K562 (cell line): ENCODE results near the gene AGAP1. TPM values are rescaled to one million over a fixed set of nuclear protein-coding genes. Genes with fewer than 3 reads are reported as not detected.

Experiments used
- ATAC-seq: fragments of 200-7000 bp; cut with Tn5 transposase; 3 replicates; pipeline ENCODE4 v1.9.1; 2020; ENCODE audit warnings: moderate library complexity
- BruUV-seq: library from RNA; stranded (reverse); fragments of 400-500 nt; replicated peaks from 2 replicates; lab custom pipeline; 2021; lab: Mats Ljungman, UMichigan
- CTCF ChIA-PET: fragments of 300-600 bp; formaldehyde crosslinking; extraction: SDS; loops from one replicate; lab custom pipeline; 2021; ENCODE audit warnings: low intra/inter-chr PET ratio; lab: Yijun Ruan, JAX
- POLR2A ChIA-PET: fragments of 300-600, 350-650 bp; sonication (Branson Sonifier 250); formaldehyde crosslinking; extraction: SDS; loops from one replicate; lab custom pipeline; 2021; ENCODE audit warnings: antibody characterized with exemption, inconsistent platforms; lab: Yijun Ruan, JAX
- DNase-seq, 4 experiments: peaks; one replicate each; pipeline versions ENCODE4 v3.0.0 to v3.0.0-alpha.2; 2011 to 2018; ENCODE audit warnings: low spot score in 3 of 4, mixed read lengths in 3 of 4; ENCODE audit errors: extremely low read depth in 1 of 4
- FAIRE-seq: peaks from 2 replicates; lab custom pipeline; 2011; peaks lifted over from hg19 to GRCh38; lab: Jason Lieb, UNC
- H2AFZ ChIP-seq: 2 replicates; pipeline ENCODE4 v1.6.0; 2011; ENCODE audit warnings: low read depth, low read length, control low read depth, inconsistent platforms
- H3K27ac ChIP-seq: fragments of 200-600 bp; 3 replicates; pipeline ENCODE4 v1.8.0; 2011; ENCODE audit warnings: low read depth, mild to moderate bottlenecking, control low read depth, inconsistent platforms, low read length, moderate library complexity, mixed read lengths; ENCODE audit errors: extremely low read depth
- H3K27me3 ChIP-seq, 2 experiments: fragments of 300-600 bp in 1 of 2; 2 replicates in 1 of 2; 3 replicates in 1 of 2; pipeline versions ENCODE4 v1.6.0 to v1.8.0; 2011; ENCODE audit warnings: inconsistent platforms in 2 of 2, low read length in 2 of 2, mild to moderate bottlenecking in 1 of 2, mixed read lengths in 1 of 2, moderate library complexity in 1 of 2; ENCODE audit not compliant: control insufficient read depth in 2 of 2, insufficient read depth in 2 of 2
- H3K36me3 ChIP-seq: fragments of 300-600 bp; 3 replicates; pipeline ENCODE4 v1.8.0; 2011; ENCODE audit warnings: mild to moderate bottlenecking, low read length, inconsistent platforms; ENCODE audit not compliant: control insufficient read depth, insufficient read depth
- H3K4me1 ChIP-seq, 2 experiments: fragments of 200-600 bp in 1 of 2; replicated peaks in 1 of 2; 2 replicates in 1 of 2; 3 replicates in 1 of 2; pipeline versions ENCODE4 v1.5.1 to v1.8.0; 2011; ENCODE audit warnings: inconsistent platforms in 2 of 2, low read length in 2 of 2, mild to moderate bottlenecking in 1 of 2, mixed read lengths in 1 of 2, moderate library complexity in 1 of 2; ENCODE audit not compliant: control insufficient read depth in 2 of 2, insufficient read depth in 2 of 2
- H3K4me2 ChIP-seq: 2 replicates; pipeline ENCODE4 v1.6.1; 2011; ENCODE audit warnings: low read length, control low read depth, inconsistent platforms, mixed read lengths; ENCODE audit not compliant: insufficient read depth
- H3K4me3 ChIP-seq: fragments of 200-600 bp; sonication (generic), shearing (Covaris generic); 2 replicates; pipeline ENCODE4 v1.5.1; 2016; ENCODE audit warnings: control low read depth, inconsistent platforms
- H3K79me2 ChIP-seq: fragments of 200-600 bp; 3 replicates; pipeline ENCODE4 v1.8.0; 2011; ENCODE audit warnings: low read length, inconsistent platforms; ENCODE audit not compliant: control insufficient read depth, insufficient read depth
- H3K9ac ChIP-seq, 2 experiments: 2 replicates each; pipeline versions ENCODE4 v1.6.0 to v1.6.1; 2011; ENCODE audit warnings: low read depth in 2 of 2, low read length in 2 of 2, control low read depth in 1 of 2, inconsistent platforms in 1 of 2, mild to moderate bottlenecking in 1 of 2, mixed read lengths in 1 of 2; ENCODE audit not compliant: insufficient read depth in 1 of 2
- H3K9me1 ChIP-seq: one replicate; pipeline ENCODE4 v1.6.0; 2011; ENCODE audit warnings: inconsistent platforms, mild to moderate bottlenecking, low read length, moderate library complexity; ENCODE audit not compliant: control insufficient read depth, insufficient read depth
- H3K9me3 ChIP-seq: replicated peaks from 2 replicates; pipeline ENCODE4 v1.5.1; 2011; ENCODE audit warnings: low read depth, low read length, inconsistent platforms; ENCODE audit not compliant: control insufficient read depth, insufficient read depth
- H4K20me1 ChIP-seq: replicated peaks from 2 replicates; pipeline ENCODE4 v1.6.1; 2011; ENCODE audit warnings: low read length, inconsistent platforms, mixed read lengths; ENCODE audit not compliant: control insufficient read depth, insufficient read depth
- CTBP1 ChIP-seq: fragments of 450-650 bp; IDR thresholded peaks from 2 replicates; pipeline ENCODE4 v1.6.1; 2016; ENCODE audit warnings: borderline replicate concordance
- EGR1 ChIP-seq: fragments of 450-650 bp; conservative IDR thresholded peaks from 2 replicates; pipeline ENCODE4 v1.6.1; 2017; ENCODE audit warnings: mild to moderate bottlenecking
- ETS2 ChIP-seq: IDR thresholded peaks from 2 replicates; pipeline ENCODE4 v1.6.1; 2016; ENCODE audit warnings: borderline replicate concordance, missing genetic modification characterization, mild to moderate bottlenecking, moderate library complexity, missing compliant biosample characterization; ENCODE audit not compliant: poor library complexity, severe bottlenecking
- MAFK ChIP-seq: IDR thresholded peaks from 2 replicates; pipeline ENCODE4 v1.6.1; 2011; ENCODE audit warnings: low read length, improper control_type of control experiment
- POLR3G ChIP-seq: IDR thresholded peaks from 2 replicates; pipeline ENCODE4 v1.6.1; 2011; ENCODE audit not compliant: insufficient read length, insufficient replicate concordance; ENCODE audit errors: extremely low read depth
- ZNF140 ChIP-seq: fragments of 250-450 bp; sonication (Bioruptor Pico); IDR thresholded peaks from 2 replicates; pipeline ENCODE4 v1.8.0; 2021; ENCODE audit warnings: moderate library complexity, mild to moderate bottlenecking, inconsistent platforms
- WGBS: fragments of 100-300 bp; shearing (Covaris generic); methylation state at CpG from one replicate; pipeline ENCODE4 v1.1.6; 2016; ENCODE audit warnings: low coverage, mixed read lengths; ENCODE audit not compliant: insufficient coverage; ENCODE audit errors: missing lambda C conversion rate; 5-methylcytosine and 5-hydroxymethylcytosine counted together
- in situ Hi-C: fragments of 300-500 bp; cut with MboI; formaldehyde crosslinking; loops from 4 replicates; pipeline ENCODE4 v1.15.0; 2018; ENCODE audit warnings: inconsistent platforms, mixed read lengths
- intact Hi-C: fragments of 100-400 bp; cut with micrococcal nuclease; formaldehyde crosslinking; loops from 2 replicates; pipeline ENCODE4 v1.14.2; 2022
- polyA plus RNA-seq, 8 experiments: library from polyadenylated mRNA; depleted of rRNA in 4 of 8; stranded (reverse) in 5 of 8; unstranded in 3 of 8; fragments of >200 nt; fragmentation: Nextera tagmentation in 2 of 8; fragmentation: Illumina TruSeq in 1 of 8; extraction: Ambion mirVana in 2 of 8; extraction: Trizol in 1 of 8; gene quantifications; 2 replicates each; pipeline versions ENCODE4 v1.2.1 to v1.2.3, GENCODE V29; 2011 to 2014; ENCODE audit warnings: inconsistent platforms in 1 of 8, missing spikeins in 1 of 8
- total RNA-seq, 7 experiments: library from RNA; depleted of rRNA in 6 of 7; stranded (reverse); fragments of >200 nt in 6 of 7; fragmentation: Illumina TruSeq in 2 of 7; extraction: Trizol in 2 of 7; gene quantifications; 2 replicates each; pipeline versions ENCODE4 v1.2.1 to v1.2.3, GENCODE V29; 2011 to 2021; ENCODE audit warnings: low replicate concordance in 1 of 7
- TF ChIP-seq, protein P1 (sequence below): fragments of 250-450 bp; sonication (Bioruptor Pico); IDR thresholded peaks from 2 replicates; pipeline ENCODE4 v1.4.0; 2020; ENCODE audit warnings: borderline replicate concordance

AGAP1 gene
- total and polyA plus RNA-seq, 9 of the 15 experiments (the other 6 are each of a cell fraction or from before 2014, with no cell fraction given), result 1.3 to 24.0 (median 10.6) TPM

DNA sequence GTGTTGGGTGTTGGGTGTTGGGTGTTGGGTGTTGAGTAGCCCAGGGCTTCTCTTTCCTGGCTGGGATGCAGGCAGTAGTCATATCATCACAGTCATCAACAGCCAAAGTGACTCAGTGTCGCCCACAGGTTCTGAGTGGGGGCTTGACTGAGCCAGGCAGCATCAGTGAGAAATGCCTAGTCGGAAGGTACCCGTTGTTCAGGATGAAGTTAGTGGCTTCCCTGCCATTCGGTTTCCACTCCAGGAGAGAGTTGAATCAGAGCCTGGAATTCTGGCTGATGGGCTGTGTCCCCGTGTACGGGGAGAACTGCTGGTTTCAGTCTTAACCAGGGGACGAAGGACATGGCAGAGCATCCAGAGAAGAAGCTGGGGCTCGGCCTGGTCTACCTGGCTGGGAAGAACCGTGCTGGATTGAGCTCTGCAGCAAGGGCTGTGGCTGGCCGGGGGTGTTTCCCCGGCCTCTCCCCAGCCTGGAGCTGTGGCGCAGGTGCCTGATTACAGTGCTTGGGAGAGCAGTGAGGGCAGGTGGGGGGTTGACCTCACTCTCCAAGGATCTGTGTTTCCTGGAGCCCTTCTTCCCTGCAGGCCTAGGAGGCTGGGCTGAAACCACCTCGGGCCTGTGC is 49.4 kb downstream of the AGAP1 start:
- H3K36me3 ChIP-seq, result no peaks in the 10 kb centered on the region
- no peaks in the 10 kb centered on the region for H3K27me3 ChIP-seq
- peaks cover 90% of the 10 kb centered on the region for H3K79me2 ChIP-seq
- no peak overlapping the region for H3K4me3 ChIP-seq
- peaks cover 5% of the 10 kb centered on the region for H3K9me1 ChIP-seq
- no peak overlapping the region for H2AFZ ChIP-seq
- H4K20me1 ChIP-seq, result peaks cover 42% of the 10 kb centered on the region
- no TSS peak for BruUV-seq
- ChIA-PET POLR2A (interaction anchor here (0.6 to 0.9 kb wide), 2 partner anchors 36 to 46 kb away, joined by 3 to 4 read pairs; no protein-coding TSS in a partner anchor), CTCF (no interaction called here)
- H3K9ac ChIP-seq, result peak overlapping the region in 1 of 2 experiments; percentile 52; a peak in 2 of 4 replicates
- peaks cover 0 to 4% of the 10 kb centered on the region in 2 experiments; a peak in 2 of 5 replicates for H3K4me1 ChIP-seq
- in situ Hi-C loops (no loop called here), intact Hi-C loops (no loop called here)
- no peak for FAIRE-seq
- ATAC-seq, result no peak
- 80% methylated on average over 6 of the region's 13 CpGs for WGBS
- no peak overlapping the region for H3K27ac ChIP-seq
- peak in 1 of 4 experiments; percentile 17 for DNase-seq
- H3K4me2 ChIP-seq, result no peak overlapping the region
- no peak for TF ChIP-seq ETS2 (tag)
- no peak for TF ChIP-seq ZNF140
- TF ChIP-seq, protein P1, sequence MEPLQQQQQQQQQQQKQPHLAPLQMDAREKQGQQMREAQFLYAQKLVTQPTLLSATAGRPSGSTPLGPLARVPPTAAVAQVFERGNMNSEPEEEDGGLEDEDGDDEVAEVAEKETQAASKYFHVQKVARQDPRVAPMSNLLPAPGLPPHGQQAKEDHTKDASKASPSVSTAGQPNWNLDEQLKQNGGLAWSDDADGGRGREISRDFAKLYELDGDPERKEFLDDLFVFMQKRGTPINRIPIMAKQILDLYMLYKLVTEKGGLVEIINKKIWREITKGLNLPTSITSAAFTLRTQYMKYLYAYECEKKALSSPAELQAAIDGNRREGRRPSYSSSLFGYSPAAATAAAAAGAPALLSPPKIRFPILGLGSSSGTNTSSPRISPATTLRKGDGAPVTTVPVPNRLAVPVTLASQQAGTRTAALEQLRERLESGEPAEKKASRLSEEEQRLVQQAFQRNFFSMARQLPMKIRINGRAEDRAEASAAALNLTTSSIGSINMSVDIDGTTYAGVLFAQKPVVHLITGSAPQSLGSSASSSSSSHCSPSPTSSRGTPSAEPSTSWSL, result no peak
- TF ChIP-seq POLR3G, result no peak
- peak; percentile 41; the same call in 1 of the 2 replicates for TF ChIP-seq EGR1
- TF ChIP-seq CTBP1, result no peak
- TF ChIP-seq MAFK, result no peak
- no peaks in the 10 kb centered on the region for H3K9me3 ChIP-seq
